Thoracic aorta (tissue), 2 donors: ENCODE measurements around the gene TRIM38. TPM values are rescaled to one million over a fixed set of nuclear protein-coding genes. Genes with fewer than 3 reads are reported as not detected.
A peak's percentile ranks its signal among the peaks of the same experiment; 100 is the strongest.

Source experiments
- ATAC-seq: fragments of 150-250 bp; one replicate; pipeline ENCODE4 v1.8.0; 2017; ENCODE audit warnings: low read depth; ENCODE audit not compliant: insufficient number of reproducible peaks, low FRiP score
- DNase-seq: peaks from one replicate; pipeline ENCODE4 v3.0.0-alpha.2; 2020; ENCODE audit warnings: low spot score
- H3K27ac ChIP-seq, 2 donors: fragments of 200-600 bp; sonication (generic); 1 replicate in 1 of 2; 2 replicates in 1 of 2; pipeline ENCODE4 v1.5.1; 2016; ENCODE audit warnings: mild to moderate bottlenecking in 2 of 2, moderate library complexity in 2 of 2
- H3K27me3 ChIP-seq: fragments of 200-600 bp; sonication (generic); replicated peaks from 2 replicates; pipeline ENCODE4 v1.6.0; 2016; ENCODE audit warnings: mild to moderate bottlenecking; ENCODE audit not compliant: insufficient read depth
- H3K36me3 ChIP-seq: fragments of 200-600 bp; sonication (generic); one replicate; pipeline ENCODE4 v1.5.1; 2016
- H3K4me1 ChIP-seq, 2 donors: fragments of 200-600 bp; sonication (generic); 1 replicate in 1 of 2; 2 replicates in 1 of 2; pipeline versions ENCODE4 v1.5.1 to v1.6.0; 2016; ENCODE audit warnings: low read depth in 2 of 2, mild to moderate bottlenecking in 1 of 2; ENCODE audit not compliant: control insufficient read depth in 1 of 2
- H3K4me3 ChIP-seq: fragments of 200-600 bp; sonication (generic); 2 replicates; pipeline ENCODE4 v1.5.1; 2016; ENCODE audit warnings: mild to moderate bottlenecking
- H3K9me3 ChIP-seq: fragments of 200-600 bp; sonication (generic); 2 replicates; pipeline ENCODE4 v1.5.1; 2016
- total RNA-seq, 2 donors: library from RNA; depleted of rRNA; stranded (reverse); fragments of >200 nt; gene quantifications; one replicate each; pipeline versions ENCODE4 v1.1.0 to v1.2.3, GENCODE V29; 2016
- TF ChIP-seq, protein P1 (sequence below): fragments of 200-600 bp; sonication (generic); IDR thresholded peaks from one replicate; pipeline ENCODE4 v1.5.1; 2019; ENCODE audit warnings: antibody characterized with exemption

Gene TRIM38
- total RNA-seq, 2 donors from 2014 or later: 19.5 to 25.1 TPM

GRCh38 chr6:26028212-26028745 is 65.7 kb downstream of the TRIM38 start:
- peak overlapping the region in 1 of 2 donors; percentile 78 for H3K27ac ChIP-seq
- H3K36me3 ChIP-seq: no peaks in the 10 kb centered on the region
- ATAC-seq: no peak
- no peaks in the 10 kb centered on the region for H3K9me3 ChIP-seq
- peaks cover 17 to 32% of the 10 kb centered on the region in 2 donors for H3K4me1 ChIP-seq
- DNase-seq: no peak
- H3K27me3 ChIP-seq: no peaks in the 10 kb centered on the region
- no peak overlapping the region for H3K4me3 ChIP-seq
- TF ChIP-seq, protein P1, sequence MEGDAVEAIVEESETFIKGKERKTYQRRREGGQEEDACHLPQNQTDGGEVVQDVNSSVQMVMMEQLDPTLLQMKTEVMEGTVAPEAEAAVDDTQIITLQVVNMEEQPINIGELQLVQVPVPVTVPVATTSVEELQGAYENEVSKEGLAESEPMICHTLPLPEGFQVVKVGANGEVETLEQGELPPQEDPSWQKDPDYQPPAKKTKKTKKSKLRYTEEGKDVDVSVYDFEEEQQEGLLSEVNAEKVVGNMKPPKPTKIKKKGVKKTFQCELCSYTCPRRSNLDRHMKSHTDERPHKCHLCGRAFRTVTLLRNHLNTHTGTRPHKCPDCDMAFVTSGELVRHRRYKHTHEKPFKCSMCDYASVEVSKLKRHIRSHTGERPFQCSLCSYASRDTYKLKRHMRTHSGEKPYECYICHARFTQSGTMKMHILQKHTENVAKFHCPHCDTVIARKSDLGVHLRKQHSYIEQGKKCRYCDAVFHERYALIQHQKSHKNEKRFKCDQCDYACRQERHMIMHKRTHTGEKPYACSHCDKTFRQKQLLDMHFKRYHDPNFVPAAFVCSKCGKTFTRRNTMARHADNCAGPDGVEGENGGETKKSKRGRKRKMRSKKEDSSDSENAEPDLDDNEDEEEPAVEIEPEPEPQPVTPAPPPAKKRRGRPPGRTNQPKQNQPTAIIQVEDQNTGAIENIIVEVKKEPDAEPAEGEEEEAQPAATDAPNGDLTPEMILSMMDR: no peak

GRCh38 chr6:26028746-26029569 is 66.4 kb downstream of the TRIM38 start:
- ATAC-seq: no peak
- Histone ChIP-seq H3K36me3 (no peaks in the 10 kb centered on the region), H3K27ac (no peak overlapping the region), H3K4me1 (peaks cover 18 to 33% of the 10 kb centered on the region in 2 donors), H3K9me3 (no peaks in the 10 kb centered on the region), H3K4me3 (no peak overlapping the region), H3K27me3 (no peaks in the 10 kb centered on the region)
- TF ChIP-seq, protein P1: no peak
- DNase-seq: no peak

- Histone ChIP-seq H3K4me3 (no peak overlapping the region), H3K9me3 (no peaks in the 10 kb centered on the region), H3K36me3 (no peaks in the 10 kb centered on the region), H3K27ac (no peak overlapping the region), H3K27me3 (no peaks in the 10 kb centered on the region), H3K4me1 (peaks cover 23 to 38% of the 10 kb centered on the region in 2 donors)
- DNase-seq (no peak), ATAC-seq (no peak)
- TF ChIP-seq, protein P1: no peak
These were observed 66.9 kb downstream of the TRIM38 start for GRCh38 chr6:26029570-26029856.

- Histone ChIP-seq H3K36me3 (no peaks in the 10 kb centered on the region), H3K27ac (no peak overlapping the region), H3K4me3 (no peak overlapping the region), H3K9me3 (no peaks in the 10 kb centered on the region), H3K4me1 (peaks cover 20 to 35% of the 10 kb centered on the region in 2 donors), H3K27me3 (no peaks in the 10 kb centered on the region)
- ATAC-seq (no peak), DNase-seq (no peak)
- TF ChIP-seq, protein P1: no peak
These were observed 67.5 kb downstream of the TRIM38 start for GRCh38 chr6:26029857-26030653.

- H3K36me3 ChIP-seq: no peaks in the 10 kb centered on the region
- no peak for ATAC-seq
- TF ChIP-seq, protein P1: no peak
- no peak for DNase-seq
- no peak overlapping the region for H3K4me3 ChIP-seq
- H3K27me3 ChIP-seq: no peaks in the 10 kb centered on the region
- no peaks in the 10 kb centered on the region for H3K9me3 ChIP-seq
- H3K27ac ChIP-seq: no peak overlapping the region
- peaks cover 14 to 29% of the 10 kb centered on the region in 2 donors for H3K4me1 ChIP-seq
These were observed 68.1 kb downstream of the TRIM38 start for GRCh38 chr6:26030716-26031115.
